ENCODE measurements around the gene ROR1. TPM values are rescaled to one million over a fixed set of nuclear protein-coding genes. Genes with fewer than 3 reads are reported as not detected.
"Not testable (repeated sequence)": the region's sequence is repeated elsewhere in the genome, so short reads cannot be mapped to it uniquely, and the experiment has no call there.

ROR1 gene
- total RNA-seq, 1 donor from 2014 or later, result 2.5 TPM

- DNase-seq (ENCODE audit: low read depth, low spot score), result no peak
These were observed 18.3 kb downstream of the ROR1 start for GRCh38 chr1:63792152-63792551.

DNA sequence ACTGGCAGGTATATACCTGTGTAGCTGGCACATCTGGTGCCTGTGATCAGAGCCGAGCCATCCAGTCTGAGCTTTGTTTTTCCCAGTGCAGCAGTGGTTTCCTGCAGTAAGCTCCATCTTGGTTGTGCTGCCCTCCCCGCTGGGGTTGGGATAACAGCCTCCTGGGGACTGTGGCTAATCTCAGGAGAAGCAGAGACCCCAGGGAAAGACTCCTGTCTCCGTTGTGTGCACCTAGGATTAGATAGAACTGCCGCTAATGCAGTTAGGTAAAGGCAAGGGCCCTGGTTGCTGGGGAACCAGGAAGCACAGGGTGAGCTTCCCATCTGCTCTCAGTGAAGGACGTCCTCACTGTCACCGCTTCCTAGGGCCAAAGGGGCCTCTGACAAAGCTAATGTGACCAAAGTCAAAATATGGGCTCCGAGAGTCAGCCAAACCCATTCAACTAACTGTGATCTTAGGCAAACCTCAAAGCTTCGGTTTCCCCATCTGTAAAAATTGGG lies 20.0 kb downstream of the ROR1 start:
- DNase-seq (ENCODE audit: low read depth, low spot score), result no peak

DNA sequence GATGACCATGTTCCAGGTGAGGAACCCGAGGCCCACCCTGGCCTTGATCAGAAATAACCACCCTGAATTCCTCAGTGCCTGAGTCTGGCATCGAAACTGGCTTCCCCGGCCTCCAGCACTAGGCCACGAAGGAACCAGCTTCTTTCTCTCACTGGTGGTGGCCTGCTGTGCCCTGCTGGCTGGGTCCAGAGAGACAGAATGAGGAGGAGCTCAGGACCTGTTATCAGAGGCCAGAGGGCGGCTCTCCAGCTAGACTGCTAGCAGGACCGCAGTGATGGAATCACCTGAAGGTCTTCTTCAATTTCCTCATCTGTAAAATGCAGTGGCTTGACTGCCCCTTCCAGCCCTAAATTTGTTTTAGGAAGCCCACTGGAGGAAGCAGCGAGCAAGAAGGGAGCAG lies 20.5 kb downstream of the ROR1 start:
- DNase-seq (ENCODE audit: low read depth, low spot score), result no peak

- no peak for DNase-seq (ENCODE audit: low read depth, low spot score)
These were observed 21.1 kb downstream of the ROR1 start for GRCh38 chr1:63794939-63795378.

DNA sequence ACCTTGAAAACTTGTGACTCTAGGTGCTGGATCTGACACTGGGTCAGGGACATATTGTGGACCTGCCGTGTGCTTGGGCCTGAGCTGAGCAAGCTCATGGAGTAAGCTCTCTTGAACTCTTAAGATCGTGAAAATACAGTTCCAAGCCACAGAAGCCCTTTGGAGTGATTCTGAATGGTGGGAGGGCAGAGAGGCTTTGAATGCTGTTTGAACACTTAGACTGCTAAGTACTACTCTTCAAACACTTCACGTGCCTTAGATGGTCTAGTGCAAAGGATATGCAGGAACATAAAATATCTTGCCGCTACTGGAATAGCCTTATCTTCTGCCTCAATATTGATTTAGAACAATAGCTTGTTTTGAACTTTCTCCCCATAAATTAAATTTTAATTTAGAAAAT lies 21.6 kb downstream of the ROR1 start:
- DNase-seq (ENCODE audit: low read depth, low spot score), result no peak

GRCh38 chr1:63797056-63797726 lies 23.4 kb downstream of the ROR1 start:
- DNase-seq (ENCODE audit: low read depth, low spot score), result no peak

DNA sequence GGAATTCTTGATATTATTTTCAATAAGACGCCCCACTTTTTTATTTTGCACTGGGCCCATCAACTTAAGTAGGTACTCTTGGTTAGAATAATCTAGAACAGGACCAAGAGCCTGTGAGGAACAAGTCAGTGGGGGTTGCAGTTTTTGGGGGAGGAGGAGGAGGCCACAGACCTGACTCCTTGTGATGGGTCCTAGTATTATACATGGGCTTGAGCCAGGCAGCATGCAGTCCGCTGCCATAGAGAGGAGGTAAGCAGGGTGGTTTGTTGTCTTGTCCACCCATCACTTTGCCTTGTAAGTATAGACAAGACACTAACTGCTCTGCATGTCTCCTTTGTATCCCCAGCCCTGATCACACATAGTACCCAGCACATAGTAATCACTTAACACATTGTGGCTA lies 24.5 kb downstream of the ROR1 start:
- no peak for DNase-seq (ENCODE audit: low read depth, low spot score)

- no peak for DNase-seq (ENCODE audit: low read depth, low spot score)
These were observed 25.5 kb downstream of the ROR1 start for GRCh38 chr1:63799307-63799706.

GRCh38 chr1:63799820-63800219 lies 26.0 kb downstream of the ROR1 start:
- DNase-seq (ENCODE audit: low read depth, low spot score), result no peak

GRCh38 chr1:63802109-63802508 lies 28.3 kb downstream of the ROR1 start:
- no peak for DNase-seq (ENCODE audit: low read depth, low spot score)

GRCh38 chr1:63804829-63805484 lies 31.1 kb downstream of the ROR1 start:
- no peak for DNase-seq (ENCODE audit: low read depth, low spot score)

- DNase-seq (ENCODE audit: low read depth, low spot score), result no peak
These were observed 33.2 kb downstream of the ROR1 start for GRCh38 chr1:63807046-63807445.

- no peak for DNase-seq (ENCODE audit: low read depth, low spot score)
These were observed 37.2 kb downstream of the ROR1 start for GRCh38 chr1:63810936-63811469.

DNA sequence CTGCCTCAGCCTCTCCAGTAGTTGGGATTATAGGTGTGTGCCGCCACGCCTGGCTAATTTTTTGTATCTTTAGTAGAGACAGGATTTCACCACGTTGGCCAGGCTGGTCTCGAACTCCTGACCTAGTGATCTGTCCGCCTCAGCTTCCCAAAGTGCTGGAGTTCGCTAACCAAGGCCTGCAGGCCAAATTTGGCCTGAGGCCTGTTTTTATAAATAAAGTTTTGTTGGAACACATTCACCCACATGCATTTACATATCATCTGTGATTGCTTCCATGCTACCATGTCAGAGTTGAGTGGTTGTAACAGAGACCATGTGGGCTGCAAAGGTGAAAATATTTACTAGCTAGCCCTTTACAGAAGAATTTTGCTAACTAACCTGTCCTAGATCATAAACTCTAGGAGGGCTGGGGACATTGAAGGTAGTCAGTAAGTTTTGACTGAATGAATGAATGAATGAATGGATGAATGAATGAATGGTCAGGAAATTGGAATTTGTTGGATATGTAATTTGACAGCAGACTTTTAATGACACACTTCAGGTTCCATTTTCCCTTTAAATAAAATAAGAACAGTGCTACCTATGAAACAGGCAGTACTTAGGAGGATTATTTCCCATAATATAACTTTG lies 38.4 kb downstream of the ROR1 start:
- DNase-seq (ENCODE audit: low read depth, low spot score), result no peak

DNA sequence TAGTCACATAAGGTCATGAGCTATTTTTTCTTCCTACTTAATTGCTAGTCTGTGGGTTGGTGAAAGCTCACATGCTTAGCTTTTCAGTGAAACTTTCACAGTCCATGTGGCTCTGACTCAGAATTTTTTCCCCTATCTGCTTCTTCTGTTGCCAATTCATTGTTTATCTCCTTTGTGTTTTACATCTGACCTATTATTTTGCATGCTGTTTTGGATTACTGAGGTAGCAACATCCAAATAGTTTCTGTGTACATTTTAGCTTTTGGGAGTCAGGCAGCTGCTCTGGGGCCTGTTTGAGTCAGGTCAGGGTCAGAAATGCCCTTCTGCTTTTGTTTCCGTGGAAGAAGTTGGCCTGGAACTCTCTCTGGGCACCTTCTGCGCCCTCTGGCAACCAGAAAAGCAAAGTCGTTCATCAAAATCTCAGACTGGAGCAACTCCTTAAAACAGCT lies 40.0 kb downstream of the ROR1 start:
- peak; percentile 27 for DNase-seq (ENCODE audit: low read depth, low spot score)

DNA sequence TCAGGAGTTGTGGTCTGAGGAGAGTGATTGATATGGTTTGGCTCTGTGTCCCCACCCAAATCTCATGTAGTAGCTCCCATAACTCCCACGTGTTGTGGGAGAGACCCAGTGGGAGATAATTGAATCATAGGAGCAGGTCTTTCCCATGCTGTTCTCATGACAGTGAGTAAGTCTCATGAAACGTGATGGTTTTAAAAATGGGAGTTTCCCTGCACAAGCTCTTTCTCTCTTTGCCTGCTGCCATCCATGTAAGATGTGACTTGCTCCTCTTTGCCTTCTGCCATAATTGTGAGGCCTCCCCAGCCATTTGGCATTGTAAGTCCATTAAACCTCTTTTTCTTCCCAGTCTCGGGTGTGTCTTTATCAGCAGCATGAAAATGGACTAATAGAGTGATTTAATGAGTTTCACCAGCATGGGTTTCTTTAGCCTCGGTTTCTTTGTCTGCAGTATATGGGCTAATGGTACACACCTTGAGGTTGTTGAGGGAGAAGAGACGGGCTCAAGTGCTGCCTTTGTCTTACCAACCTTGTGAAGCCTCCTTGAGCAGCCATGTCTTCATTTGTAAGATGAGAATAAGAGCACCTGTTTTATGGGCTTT lies 42.5 kb downstream of the ROR1 start:
- not testable (repeated sequence) for DNase-seq (ENCODE audit: low read depth, low spot score)

- DNase-seq (ENCODE audit: low read depth, low spot score), result peak; percentile 11
These were observed 43.4 kb downstream of the ROR1 start for GRCh38 chr1:63817152-63817667.

- DNase-seq (ENCODE audit: low read depth, low spot score), result no peak
These were observed 43.9 kb downstream of the ROR1 start for GRCh38 chr1:63817700-63818099.

- DNase-seq (ENCODE audit: low read depth, low spot score), result no peak
These were observed 44.9 kb downstream of the ROR1 start for GRCh38 chr1:63818567-63819325.

DNA sequence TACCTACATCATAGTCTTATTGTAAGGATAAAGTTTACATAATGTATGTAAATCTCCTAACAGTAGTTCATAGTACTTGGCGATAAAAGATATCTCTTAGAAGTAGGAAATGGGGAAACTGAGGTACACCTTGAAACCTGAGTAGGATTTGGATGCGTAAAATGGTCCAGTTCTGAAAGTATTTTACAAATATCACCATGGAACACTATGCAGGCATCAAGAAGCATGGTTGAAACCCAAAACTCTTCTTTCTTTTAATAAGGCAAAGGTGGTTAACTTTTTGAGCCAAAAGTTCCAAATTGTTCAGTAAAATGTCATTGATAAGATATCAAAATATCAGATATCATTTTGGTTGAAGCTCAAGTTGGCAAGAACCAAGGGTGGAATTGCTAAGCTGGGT lies 46.0 kb downstream of the ROR1 start:
- DNase-seq (ENCODE audit: low read depth, low spot score), result no peak
